ENCODE measurements around the gene PAX3. TPM values are rescaled to one million over a fixed set of nuclear protein-coding genes. Genes with fewer than 3 reads are reported as not detected.

Gene PAX3
- total RNA-seq, 1 experiment from 2014 or later: not detected

DNA sequence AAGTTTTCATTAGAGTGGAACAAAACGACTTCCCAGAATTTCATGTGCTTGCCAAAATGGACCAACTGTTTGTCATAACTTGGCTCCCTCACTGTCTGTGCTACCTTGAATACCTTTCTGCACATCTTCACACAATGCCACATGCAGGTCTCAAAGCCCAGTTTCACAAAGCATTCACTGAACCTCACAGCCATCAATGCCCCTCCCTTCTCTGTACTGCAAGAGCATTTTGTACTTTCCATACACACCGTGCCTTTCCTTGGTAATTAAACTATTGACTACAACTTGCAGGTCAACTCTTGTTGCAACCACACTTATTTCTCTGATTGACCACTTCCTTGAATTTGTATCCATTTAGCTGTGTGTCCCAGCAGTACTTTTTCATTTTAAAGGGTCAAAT lies 50.5 kb downstream of the PAX3 start:
- CTCF ChIA-PET: no interaction called here
- no peak overlapping the region for H2AFZ ChIP-seq (ENCODE audit: low read length)
- no peaks in the 10 kb centered on the region for H3K4me1 ChIP-seq (ENCODE audit: insufficient read depth, low read length)
- H4K20me1 ChIP-seq (ENCODE audit: low read length): no peaks in the 10 kb centered on the region
- no TSS peak for BruUV-seq (replicated peaks)
- no peak overlapping the region for H3K9ac ChIP-seq (ENCODE audit: low read length)
- POLR2A ChIA-PET (ENCODE audit: unreplicated experiment): no interaction called here
- no peak overlapping the region for H3K27ac ChIP-seq (ENCODE audit: low read length)
- H3K9me3 ChIP-seq (ENCODE audit: low read length): no peaks in the 10 kb centered on the region
- peaks cover 37% of the 10 kb centered on the region for H3K27me3 ChIP-seq (ENCODE audit: low read length)
- no peaks in the 10 kb centered on the region for H3K9me2 ChIP-seq (replicated peaks; ENCODE audit: low read length)
- H3K36me3 ChIP-seq (ENCODE audit: low read depth, low read length): no peaks in the 10 kb centered on the region
- no peaks in the 10 kb centered on the region for H3K79me2 ChIP-seq (ENCODE audit: low read length)
- H3K4me2 ChIP-seq (ENCODE audit: low read length): no peak overlapping the region
- ATAC-seq (no peak), DNase-seq (no peak)
- no peak for TF ChIP-seq EZH2phosphoT487 (IDR thresholded peaks at IDR 0.05; ENCODE audit: borderline replicate concordance, low read length)
- TF ChIP-seq, protein P1, sequence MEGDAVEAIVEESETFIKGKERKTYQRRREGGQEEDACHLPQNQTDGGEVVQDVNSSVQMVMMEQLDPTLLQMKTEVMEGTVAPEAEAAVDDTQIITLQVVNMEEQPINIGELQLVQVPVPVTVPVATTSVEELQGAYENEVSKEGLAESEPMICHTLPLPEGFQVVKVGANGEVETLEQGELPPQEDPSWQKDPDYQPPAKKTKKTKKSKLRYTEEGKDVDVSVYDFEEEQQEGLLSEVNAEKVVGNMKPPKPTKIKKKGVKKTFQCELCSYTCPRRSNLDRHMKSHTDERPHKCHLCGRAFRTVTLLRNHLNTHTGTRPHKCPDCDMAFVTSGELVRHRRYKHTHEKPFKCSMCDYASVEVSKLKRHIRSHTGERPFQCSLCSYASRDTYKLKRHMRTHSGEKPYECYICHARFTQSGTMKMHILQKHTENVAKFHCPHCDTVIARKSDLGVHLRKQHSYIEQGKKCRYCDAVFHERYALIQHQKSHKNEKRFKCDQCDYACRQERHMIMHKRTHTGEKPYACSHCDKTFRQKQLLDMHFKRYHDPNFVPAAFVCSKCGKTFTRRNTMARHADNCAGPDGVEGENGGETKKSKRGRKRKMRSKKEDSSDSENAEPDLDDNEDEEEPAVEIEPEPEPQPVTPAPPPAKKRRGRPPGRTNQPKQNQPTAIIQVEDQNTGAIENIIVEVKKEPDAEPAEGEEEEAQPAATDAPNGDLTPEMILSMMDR (conservative IDR thresholded peaks at IDR 0.05; ENCODE audit: low read depth, low read length): no peak
- TF ChIP-seq EZH2 (IDR thresholded peaks at IDR 0.05; ENCODE audit: low read length, unreplicated experiment): no peak
- intact Hi-C loops (cut with micrococcal nuclease): no loop called here
- H3K4me3 ChIP-seq (ENCODE audit: low read length): no peak overlapping the region
- no peaks in the 10 kb centered on the region for H3F3A ChIP-seq (ENCODE audit: low read length, unreplicated experiment)

DNA sequence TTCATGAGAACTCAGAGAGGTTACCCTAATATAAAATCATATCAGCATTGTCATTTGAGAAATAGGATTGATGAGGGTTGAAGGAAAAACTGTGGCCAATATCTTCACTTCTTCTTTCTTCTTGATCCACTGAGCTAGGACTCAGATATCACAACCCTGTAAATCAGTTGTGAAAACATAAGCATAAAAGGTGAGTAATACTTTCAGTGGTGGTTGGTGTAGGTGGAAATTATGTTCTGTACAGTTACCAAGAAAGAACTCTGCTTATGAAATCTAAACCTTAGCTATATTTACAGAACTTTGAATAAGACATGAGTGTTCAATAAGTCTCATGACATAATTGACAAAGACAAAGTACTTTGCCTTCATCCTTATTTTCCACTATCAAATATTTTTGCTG lies 56.3 kb downstream of the PAX3 start:
- Histone ChIP-seq H3K4me3 (ENCODE audit: low read length) (no peak overlapping the region), H3K9me3 (ENCODE audit: low read length) (no peaks in the 10 kb centered on the region), H3K27ac (ENCODE audit: low read length) (no peak overlapping the region), H3K9ac (ENCODE audit: low read length) (no peak overlapping the region), H3K36me3 (ENCODE audit: low read depth, low read length) (no peaks in the 10 kb centered on the region), H3K27me3 (ENCODE audit: low read length) (peaks cover 80% of the 10 kb centered on the region), H3K79me2 (ENCODE audit: low read length) (no peaks in the 10 kb centered on the region), H3K4me2 (ENCODE audit: low read length) (no peak overlapping the region), H3F3A (ENCODE audit: low read length, unreplicated experiment) (no peaks in the 10 kb centered on the region), H3K9me2 (replicated peaks; ENCODE audit: low read length) (no peaks in the 10 kb centered on the region), H2AFZ (ENCODE audit: low read length) (no peak overlapping the region), H4K20me1 (ENCODE audit: low read length) (no peaks in the 10 kb centered on the region), H3K4me1 (ENCODE audit: insufficient read depth, low read length) (no peaks in the 10 kb centered on the region)
- ATAC-seq: no peak
- no peak for DNase-seq
- CTCF ChIA-PET: no interaction called here
- intact Hi-C loops (cut with micrococcal nuclease): no loop called here
- no TSS peak for BruUV-seq (replicated peaks)
- TF ChIP-seq EZH2phosphoT487 (IDR thresholded peaks at IDR 0.05; ENCODE audit: borderline replicate concordance, low read length) (no peak), EZH2 (IDR thresholded peaks at IDR 0.05; ENCODE audit: low read length, unreplicated experiment) (no peak)
- TF ChIP-seq, protein P1 (conservative IDR thresholded peaks at IDR 0.05; ENCODE audit: low read depth, low read length): no peak
- POLR2A ChIA-PET (ENCODE audit: unreplicated experiment): no interaction called here

DNA sequence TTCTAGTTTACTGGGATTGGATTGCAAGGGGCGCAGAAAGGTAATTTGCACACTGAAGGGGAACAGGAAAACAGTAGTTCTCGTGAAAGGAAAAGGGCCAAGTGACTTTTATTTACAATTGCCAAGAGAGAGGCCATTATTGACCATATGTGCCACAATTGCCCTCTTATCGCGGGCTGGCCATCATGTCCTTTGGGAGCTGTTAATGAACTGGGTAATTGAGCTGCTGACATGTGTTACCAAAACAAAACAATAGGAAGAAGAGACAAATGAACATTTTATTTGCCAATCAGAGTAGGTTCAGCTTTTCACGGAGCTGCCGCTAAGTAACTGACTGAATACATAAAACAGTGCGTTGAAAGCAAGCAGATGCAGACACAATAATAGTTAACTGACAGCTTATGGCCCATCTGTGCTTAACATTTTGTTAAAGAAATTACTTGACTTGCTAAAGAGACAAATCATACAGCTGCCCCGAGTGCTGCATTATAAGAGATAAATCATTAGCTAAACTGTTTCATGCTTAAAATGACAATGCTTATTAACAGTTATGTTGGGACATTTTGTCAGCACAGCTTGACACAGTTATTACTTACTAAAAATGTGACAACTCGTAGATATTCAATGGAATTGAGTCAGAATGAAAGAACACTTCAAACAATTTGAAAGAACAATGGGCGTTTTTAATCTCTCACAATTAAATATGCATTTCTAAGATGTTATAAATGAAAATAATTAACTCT lies 57.5 kb downstream of the PAX3 start:
- Histone ChIP-seq H3K27ac (ENCODE audit: low read length) (no peak overlapping the region), H3K4me1 (ENCODE audit: insufficient read depth, low read length) (no peaks in the 10 kb centered on the region), H3K9me3 (ENCODE audit: low read length) (no peaks in the 10 kb centered on the region), H3K27me3 (ENCODE audit: low read length) (peaks cover 84% of the 10 kb centered on the region), H2AFZ (ENCODE audit: low read length) (no peak overlapping the region), H3K4me2 (ENCODE audit: low read length) (no peak overlapping the region), H3K79me2 (ENCODE audit: low read length) (no peaks in the 10 kb centered on the region), H4K20me1 (ENCODE audit: low read length) (no peaks in the 10 kb centered on the region), H3K36me3 (ENCODE audit: low read depth, low read length) (no peaks in the 10 kb centered on the region), H3K9me2 (replicated peaks; ENCODE audit: low read length) (no peaks in the 10 kb centered on the region), H3F3A (ENCODE audit: low read length, unreplicated experiment) (no peaks in the 10 kb centered on the region), H3K9ac (ENCODE audit: low read length) (no peak overlapping the region), H3K4me3 (ENCODE audit: low read length) (no peak overlapping the region)
- ChIA-PET CTCF (no interaction called here), POLR2A (ENCODE audit: unreplicated experiment) (no interaction called here)
- ATAC-seq (no peak), DNase-seq (no peak)
- TF ChIP-seq EZH2phosphoT487 (IDR thresholded peaks at IDR 0.05; ENCODE audit: borderline replicate concordance, low read length): no peak
- no TSS peak for BruUV-seq (replicated peaks)
- intact Hi-C loops (cut with micrococcal nuclease): no loop called here
